Naive thymus-derived CD4-positive, alpha-beta T cell (primary cell): ENCODE results near the gene KCNK15. TPM values are rescaled to one million over a fixed set of nuclear protein-coding genes. Genes with fewer than 3 reads are reported as not detected.
A peak's percentile ranks its signal among the peaks of the same experiment; 100 is the strongest.

Source experiments
- ATAC-seq: fragments of 150-1000 bp; cut with Tn5 transposase; 2 replicates; pipeline ENCODE4 v1.10.0; 2021; ENCODE audit warnings: mild to moderate bottlenecking, moderate library complexity
- CTCF ChIA-PET: fragments of 350-600 bp; sonication (Branson Sonifier 250); formaldehyde crosslinking; loops from one replicate; lab custom pipeline; 2021; ENCODE audit warnings: antibody characterized with exemption; lab: Charles Lee
- POLR2A ChIA-PET: fragments of 350-600 bp; sonication (Branson Sonifier 250); formaldehyde crosslinking; loops from one replicate; lab custom pipeline; 2021; ENCODE audit warnings: antibody characterized with exemption, inconsistent platforms; lab: Charles Lee
- DNase-seq, 9 donors: peaks; one replicate each; pipeline versions ENCODE4 v3.0.0 to v3.0.0-alpha.2; 2020 to 2022; ENCODE audit warnings: mixed read lengths in 1 of 9
- H3K27ac ChIP-seq: one replicate; pipeline ENCODE4 v1.7.0; 2013; ENCODE audit warnings: mild to moderate bottlenecking, low read depth, low read length, moderate library complexity
- H3K27me3 ChIP-seq, 2 donors: one replicate each; pipeline ENCODE4 v1.7.0; 2013; ENCODE audit warnings: low read length in 2 of 2, mild to moderate bottlenecking in 2 of 2, moderate library complexity in 2 of 2; ENCODE audit not compliant: control insufficient read depth in 2 of 2, insufficient read depth in 2 of 2
- H3K36me3 ChIP-seq, 3 experiments: 1 replicate in 2 of 3; 2 replicates in 1 of 3; pipeline ENCODE4 v1.7.0; 2013; ENCODE audit warnings: low read length in 3 of 3, mild to moderate bottlenecking in 3 of 3, moderate library complexity in 1 of 3; ENCODE audit not compliant: insufficient read depth in 3 of 3, control insufficient read depth in 2 of 3
- H3K4me1 ChIP-seq, 2 donors: one replicate each; pipeline ENCODE4 v1.7.0; 2013; ENCODE audit warnings: low read length in 2 of 2, mild to moderate bottlenecking in 2 of 2, moderate library complexity in 1 of 2; ENCODE audit not compliant: control insufficient read depth in 2 of 2, insufficient read depth in 2 of 2
- H3K4me3 ChIP-seq: 2 replicates; pipeline ENCODE4 v1.7.0; 2013; ENCODE audit warnings: mild to moderate bottlenecking, low read length
- H3K9me3 ChIP-seq, 3 experiments: 1 replicate in 2 of 3; 2 replicates in 1 of 3; pipeline ENCODE4 v1.7.0; 2013; ENCODE audit warnings: low read length in 3 of 3; ENCODE audit not compliant: control insufficient read depth in 2 of 3
- H3K27ac Mint-ChIP-seq, 9 donors: one replicate each; pipeline ENCODE4 v1.8.0; 2020 to 2022; ENCODE audit warnings: mixed read lengths in 9 of 9, mild to moderate bottlenecking in 8 of 9, moderate library complexity in 5 of 9, inconsistent platforms in 2 of 9
- H3K27me3 Mint-ChIP-seq, 5 donors: one replicate each; pipeline ENCODE4 v1.8.0; 2021 to 2022; ENCODE audit warnings: mixed read lengths in 5 of 5, mild to moderate bottlenecking in 1 of 5
- H3K36me3 Mint-ChIP-seq, 5 donors: one replicate each; pipeline ENCODE4 v1.8.0; 2020 to 2022; ENCODE audit warnings: mixed read lengths in 5 of 5, mild to moderate bottlenecking in 3 of 5, inconsistent platforms in 1 of 5
- H3K4me1 Mint-ChIP-seq, 7 donors: one replicate each; pipeline ENCODE4 v1.8.0; 2020 to 2022; ENCODE audit warnings: mixed read lengths in 7 of 7, mild to moderate bottlenecking in 3 of 7, inconsistent platforms in 1 of 7
- H3K4me3 Mint-ChIP-seq, 10 donors: one replicate each; pipeline ENCODE4 v1.8.0; 2020 to 2022; ENCODE audit warnings: mild to moderate bottlenecking in 10 of 10, mixed read lengths in 10 of 10, moderate library complexity in 6 of 10, inconsistent platforms in 2 of 10
- H3K9me3 Mint-ChIP-seq, 11 donors: one replicate each; pipeline ENCODE4 v1.8.0; 2020 to 2022; ENCODE audit warnings: mixed read lengths in 11 of 11, mild to moderate bottlenecking in 4 of 11, inconsistent platforms in 1 of 11, moderate library complexity in 1 of 11
- intact Hi-C, 2 donors: fragments of 100-400 bp; cut with micrococcal nuclease; formaldehyde crosslinking; loops; one replicate each; pipeline ENCODE4 v1.15.1; 2023
- polyA plus RNA-seq, 2 donors: library from polyadenylated mRNA; unstranded; fragments of 300-500 nt; fragmentation: Illumina TruSeq; gene quantifications; one replicate each; pipeline ENCODE4 v1.2.3, GENCODE V29; 2021
- total RNA-seq, 6 experiments: library from RNA in 5 of 6; stranded (reverse) in 5 of 6; gene quantifications; 1 replicate in 5 of 6; 2 replicates in 1 of 6; pipeline ENCODE4 v1.2.3 and lab custom pipeline; 2021 to 2026

Gene KCNK15
- total and polyA plus RNA-seq, 7 experiments from 2014 or later = 0.19 TPM; not detected in 6

DNA sequence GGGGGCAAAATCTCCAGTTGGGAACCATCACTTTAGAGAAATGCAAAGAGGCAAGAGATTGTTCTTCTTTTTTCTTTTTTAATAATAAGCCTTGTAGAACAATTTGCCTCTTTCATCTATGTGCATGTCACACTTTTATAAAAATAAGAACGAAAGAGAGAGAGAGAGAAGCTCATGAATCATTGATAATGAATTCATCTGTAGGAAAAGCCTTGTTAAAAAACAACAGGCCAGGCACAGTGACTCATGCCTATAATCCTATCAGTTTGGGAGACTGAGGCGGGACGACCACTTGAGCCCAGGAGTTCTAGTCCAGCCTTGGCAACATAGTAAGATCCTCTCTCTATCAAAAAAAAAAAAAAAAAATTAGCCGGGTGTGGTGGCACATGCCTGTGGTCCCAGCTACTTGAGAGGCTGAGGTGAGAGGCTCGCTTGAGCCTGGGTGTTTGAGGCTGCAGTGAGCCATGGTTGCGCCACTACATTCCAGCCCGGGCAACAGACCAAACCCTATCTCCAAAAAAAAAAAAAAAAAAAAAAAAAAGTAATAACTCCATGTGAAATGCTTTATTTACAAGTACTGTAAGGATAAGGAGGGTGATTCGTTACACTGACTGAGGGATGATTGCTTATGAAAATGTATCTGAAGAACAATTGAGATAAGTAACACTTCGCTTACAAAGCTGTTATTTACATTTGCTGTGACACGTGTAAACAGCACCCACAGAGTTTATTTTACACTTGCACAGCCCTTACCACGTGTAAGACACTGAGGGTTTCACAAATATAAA is 24.5 kb upstream of the KCNK15 start:
- ChIA-PET CTCF (interaction anchor here (0.7 kb wide), 1 partner anchor 38 kb away, joined by 5 read pairs; no protein-coding TSS in a partner anchor), POLR2A (no interaction called here)
- H3K9me3 ChIP-seq = no peaks in the 10 kb centered on the region
- H3K4me3 ChIP-seq = no peak overlapping the region
- H3K27ac ChIP-seq = no peak overlapping the region
- H3K27me3 ChIP-seq = no peaks in the 10 kb centered on the region
- DNase-seq (no peak), ATAC-seq (no peak)
- Mint-ChIP-seq H3K9me3 (no peaks in the 10 kb centered on the region), H3K36me3 (no peaks in the 10 kb centered on the region), H3K27me3 (no peaks in the 10 kb centered on the region), H3K27ac (no peak overlapping the region), H3K4me3 (no peak overlapping the region), H3K4me1 (no peaks in the 10 kb centered on the region)
- intact Hi-C loops = no loop called here
- H3K36me3 ChIP-seq = no peaks in the 10 kb centered on the region
- no peaks in the 10 kb centered on the region for H3K4me1 ChIP-seq

DNA sequence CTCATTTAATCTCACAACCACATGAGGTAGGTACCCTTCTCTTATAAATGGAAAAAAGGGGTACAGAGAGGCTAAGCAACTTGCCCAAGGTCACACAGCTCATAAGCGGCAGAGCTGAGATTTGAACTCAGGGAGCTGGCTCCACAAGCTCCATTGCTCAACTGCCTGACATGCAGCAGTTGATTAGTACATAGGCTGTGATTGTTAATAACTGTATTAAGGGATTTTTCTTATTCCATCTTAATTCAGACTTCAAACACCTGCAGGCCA is 23.9 kb upstream of the KCNK15 start:
- no peak overlapping the region for H3K4me3 Mint-ChIP-seq
- ATAC-seq = no peak
- Histone ChIP-seq H3K36me3 (no peaks in the 10 kb centered on the region), H3K27me3 (no peaks in the 10 kb centered on the region), H3K27ac (no peak overlapping the region), H3K4me1 (no peaks in the 10 kb centered on the region), H3K9me3 (no peaks in the 10 kb centered on the region), H3K4me3 (no peak overlapping the region)
- ChIA-PET CTCF (no interaction called here), POLR2A (no interaction called here)
- no peaks in the 10 kb centered on the region for H3K9me3 Mint-ChIP-seq
- no peak overlapping the region for H3K27ac Mint-ChIP-seq
- H3K36me3 Mint-ChIP-seq = no peaks in the 10 kb centered on the region
- DNase-seq = no peak
- intact Hi-C loops = no loop called here
- H3K27me3 Mint-ChIP-seq = no peaks in the 10 kb centered on the region
- peaks cover 0 to 3% (median 0%) of the 10 kb centered on the region in 7 donors for H3K4me1 Mint-ChIP-seq

DNA sequence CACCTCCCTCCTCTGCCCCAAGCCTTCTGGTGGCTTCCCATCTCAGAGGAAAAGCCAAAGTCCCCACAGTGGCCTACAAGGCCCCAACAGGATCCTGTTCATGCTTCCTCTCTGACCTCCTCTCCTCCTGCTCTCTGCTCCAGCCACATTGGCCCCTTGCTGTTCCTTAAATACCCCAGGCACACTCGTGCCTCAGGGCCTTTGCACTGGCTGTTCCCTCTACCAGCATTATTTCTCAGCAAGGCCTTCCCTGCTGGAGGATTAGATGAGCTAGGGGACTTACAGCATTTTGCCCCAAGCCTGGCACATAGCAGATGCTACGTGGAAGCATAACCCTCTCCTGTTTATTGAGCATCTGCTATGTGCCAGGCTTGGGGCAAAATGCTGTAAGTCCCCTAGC is 22.7 kb upstream of the KCNK15 start:
- H3K27ac ChIP-seq = no peak overlapping the region
- intact Hi-C loops = no loop called here
- H3K4me1 Mint-ChIP-seq = peaks cover 0 to 3% (median 0%) of the 10 kb centered on the region in 7 donors
- no peak overlapping the region for H3K4me3 ChIP-seq
- H3K9me3 ChIP-seq = no peaks in the 10 kb centered on the region
- peak overlapping the region in 1 of 9 donors; percentile 77 for H3K27ac Mint-ChIP-seq
- no peaks in the 10 kb centered on the region for H3K9me3 Mint-ChIP-seq
- H3K27me3 Mint-ChIP-seq = no peaks in the 10 kb centered on the region
- DNase-seq = no peak
- no peaks in the 10 kb centered on the region for H3K4me1 ChIP-seq
- no peak for ATAC-seq
- no peaks in the 10 kb centered on the region for H3K36me3 Mint-ChIP-seq
- H3K27me3 ChIP-seq = no peaks in the 10 kb centered on the region
- no peaks in the 10 kb centered on the region for H3K36me3 ChIP-seq
- ChIA-PET CTCF (interaction anchor here (0.7 to 1.8 kb wide), 2 partner anchors 26 to 38 kb away, joined by 5 read pairs; no protein-coding TSS in a partner anchor), POLR2A (no interaction called here)
- H3K4me3 Mint-ChIP-seq = no peak overlapping the region

DNA sequence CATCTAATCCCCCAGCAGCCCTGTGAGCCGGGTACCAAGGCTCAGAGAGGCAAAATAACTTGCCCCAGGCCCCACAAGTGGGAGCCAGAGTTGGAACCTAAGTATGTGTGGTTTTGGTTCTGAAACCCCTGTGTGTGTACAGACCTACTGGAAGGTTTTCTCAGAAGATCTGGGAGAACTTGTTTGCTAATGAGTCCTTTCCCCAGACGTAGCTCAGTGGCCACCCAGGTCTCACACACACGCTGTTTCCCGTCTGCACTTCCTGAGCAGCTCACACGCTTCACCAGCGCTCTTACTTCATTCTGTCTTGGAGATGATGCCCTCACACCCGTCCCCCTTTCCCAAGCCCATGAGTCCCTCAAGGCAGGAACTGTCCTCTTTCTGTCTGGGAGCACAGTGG is 22.3 kb upstream of the KCNK15 start:
- DNase-seq = no peak
- no peaks in the 10 kb centered on the region for H3K36me3 ChIP-seq
- intact Hi-C loops = no loop called here
- H3K9me3 Mint-ChIP-seq = no peaks in the 10 kb centered on the region
- POLR2A ChIA-PET = no interaction called here
- CTCF ChIA-PET = interaction anchor here (1.8 kb wide), 1 partner anchor 38 kb away, joined by 5 read pairs; no protein-coding TSS in a partner anchor
- H3K4me3 ChIP-seq = no peak overlapping the region
- H3K4me1 ChIP-seq = no peaks in the 10 kb centered on the region
- no peak for ATAC-seq
- no peaks in the 10 kb centered on the region for H3K9me3 ChIP-seq
- H3K27me3 Mint-ChIP-seq = no peaks in the 10 kb centered on the region
- peaks cover 0 to 3% (median 0%) of the 10 kb centered on the region in 7 donors for H3K4me1 Mint-ChIP-seq
- no peak overlapping the region for H3K4me3 Mint-ChIP-seq
- H3K27ac Mint-ChIP-seq = no peak overlapping the region
- H3K27me3 ChIP-seq = no peaks in the 10 kb centered on the region
- no peaks in the 10 kb centered on the region for H3K36me3 Mint-ChIP-seq
- H3K27ac ChIP-seq = no peak overlapping the region

DNA sequence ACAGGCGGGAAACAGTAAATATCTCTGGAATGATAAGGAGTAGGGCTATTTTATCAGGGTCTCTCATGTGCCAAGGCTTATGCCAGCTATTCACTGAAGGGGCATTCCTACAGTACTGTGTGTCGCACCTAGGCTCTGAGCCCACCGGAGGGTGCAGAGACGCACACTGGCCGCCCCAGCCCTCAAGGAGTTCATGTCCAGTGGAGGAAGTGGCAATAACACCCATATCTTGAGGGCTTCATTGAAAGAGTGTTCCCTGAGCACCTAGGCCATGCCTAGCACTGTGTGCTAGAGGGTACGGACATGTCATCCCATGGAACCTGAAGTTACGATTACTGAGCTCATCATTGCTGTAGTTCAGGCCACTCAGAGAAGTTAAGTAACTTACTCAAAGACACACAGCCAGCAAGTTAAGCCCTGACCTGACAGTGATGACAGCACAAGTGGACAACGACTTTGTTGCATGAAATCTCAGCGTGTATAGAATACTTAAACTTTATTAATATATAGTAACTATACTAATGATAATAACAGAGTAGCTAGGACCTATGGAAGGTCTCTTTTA is 21.8 kb upstream of the KCNK15 start:
- CTCF ChIA-PET = interaction anchor here (0.6 to 1.8 kb wide), 3 partner anchors 39 to 184 kb away, joined by 3 to 5 read pairs (median 3); no protein-coding TSS in a partner anchor
- H3K9me3 Mint-ChIP-seq = no peaks in the 10 kb centered on the region
- Histone ChIP-seq H3K4me1 (no peaks in the 10 kb centered on the region), H3K9me3 (no peaks in the 10 kb centered on the region), H3K27ac (no peak overlapping the region), H3K27me3 (no peaks in the 10 kb centered on the region), H3K36me3 (no peaks in the 10 kb centered on the region), H3K4me3 (no peak overlapping the region)
- no peaks in the 10 kb centered on the region for H3K27me3 Mint-ChIP-seq
- H3K36me3 Mint-ChIP-seq = no peaks in the 10 kb centered on the region
- peaks cover 0 to 3% (median 0%) of the 10 kb centered on the region in 7 donors for H3K4me1 Mint-ChIP-seq
- no peak for ATAC-seq
- no peak for DNase-seq
- no peak overlapping the region for H3K4me3 Mint-ChIP-seq
- POLR2A ChIA-PET = no interaction called here
- no peak overlapping the region for H3K27ac Mint-ChIP-seq
- intact Hi-C loops = no loop called here

DNA sequence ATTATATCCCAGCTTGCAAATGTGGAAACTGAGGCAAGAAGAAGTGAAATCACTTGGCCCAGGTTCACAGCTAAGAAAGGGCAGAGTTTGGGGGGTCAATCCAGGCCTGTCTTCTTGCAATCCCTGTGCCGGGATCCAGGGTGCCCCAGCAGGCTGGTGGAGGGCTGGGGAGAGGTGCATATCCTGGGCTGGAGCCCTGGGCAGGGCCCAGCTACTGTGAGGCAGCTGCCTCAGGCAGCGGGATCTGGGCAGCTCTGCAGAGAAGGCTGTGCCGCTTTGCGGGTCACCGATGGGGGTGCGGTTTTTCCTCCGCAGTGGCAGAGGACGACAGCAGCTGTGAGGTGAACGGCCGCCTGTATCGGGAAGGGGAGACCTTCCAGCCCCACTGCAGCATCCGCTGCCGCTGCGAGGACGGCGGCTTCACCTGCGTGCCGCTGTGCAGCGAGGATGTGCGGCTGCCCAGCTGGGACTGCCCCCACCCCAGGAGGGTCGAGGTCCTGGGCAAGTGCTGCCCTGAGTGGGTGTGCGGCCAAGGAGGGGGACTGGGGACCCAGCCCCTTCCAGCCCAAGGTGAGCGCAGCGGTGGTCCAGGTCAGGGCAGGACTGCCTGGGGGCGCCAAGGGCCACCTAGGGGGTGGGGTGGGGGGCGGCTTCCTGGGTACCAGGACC is 21.1 kb upstream of the KCNK15 start:
- CTCF ChIA-PET = interaction anchor here (0.6 to 1.8 kb wide), 3 partner anchors 40 to 184 kb away, joined by 3 to 5 read pairs (median 3); no protein-coding TSS in a partner anchor

More for the DNA sequence above, 21.1 kb upstream of the KCNK15 start:
- Mint-ChIP-seq H3K9me3 (no peaks in the 10 kb centered on the region), H3K27ac (no peak overlapping the region), H3K27me3 (no peaks in the 10 kb centered on the region), H3K36me3 (no peaks in the 10 kb centered on the region), H3K4me3 (no peak overlapping the region), H3K4me1 (peaks cover 0 to 3% (median 0%) of the 10 kb centered on the region in 7 donors)
- no peaks in the 10 kb centered on the region for H3K27me3 ChIP-seq
- H3K36me3 ChIP-seq = no peaks in the 10 kb centered on the region
- DNase-seq (no peak), ATAC-seq (no peak)
- intact Hi-C loops = no loop called here
- H3K27ac ChIP-seq = no peak overlapping the region
- H3K9me3 ChIP-seq = no peaks in the 10 kb centered on the region
- no peak overlapping the region for H3K4me3 ChIP-seq
- no peaks in the 10 kb centered on the region for H3K4me1 ChIP-seq
- POLR2A ChIA-PET = no interaction called here
